ENCODE measurements around the gene APCDD1.

GRCh38 chr18:10417191-10417590 lies 37.2 kb upstream of the APCDD1 start:
- TF ChIP-seq CTCF (IDR thresholded peaks at IDR 0.05; ENCODE audit: low read depth, low read length) (no peak), EZH2phosphoT487 (IDR thresholded peaks at IDR 0.05; ENCODE audit: low read depth) (no peak)
